ENCODE results near the gene RCAN1.

RCAN1 gene

DNA sequence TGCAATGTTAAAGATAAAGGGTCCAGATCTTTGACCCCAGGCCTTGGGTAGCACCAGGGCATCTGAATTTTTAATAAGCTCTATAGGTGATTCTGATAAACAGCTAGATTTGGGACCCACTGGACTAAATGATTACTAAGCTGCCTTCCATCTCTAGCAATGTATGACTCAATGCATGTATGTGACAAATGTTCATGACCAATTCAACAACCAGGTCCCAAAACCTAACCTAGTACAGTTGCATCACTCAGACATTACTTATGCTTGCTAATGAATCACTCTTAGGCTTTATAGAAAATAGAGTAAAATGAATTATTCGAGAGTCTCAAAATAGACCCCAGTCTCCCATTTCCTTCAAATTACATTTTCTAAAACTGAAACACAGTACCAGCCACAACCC lies 35.5 kb downstream of the RCAN1 start:
- peak; percentile 44 to 88 for DNase-seq
- no peak overlapping the region for H2BK5ac ChIP-seq (ENCODE audit: low read depth, low read length, poor library complexity)

DNA sequence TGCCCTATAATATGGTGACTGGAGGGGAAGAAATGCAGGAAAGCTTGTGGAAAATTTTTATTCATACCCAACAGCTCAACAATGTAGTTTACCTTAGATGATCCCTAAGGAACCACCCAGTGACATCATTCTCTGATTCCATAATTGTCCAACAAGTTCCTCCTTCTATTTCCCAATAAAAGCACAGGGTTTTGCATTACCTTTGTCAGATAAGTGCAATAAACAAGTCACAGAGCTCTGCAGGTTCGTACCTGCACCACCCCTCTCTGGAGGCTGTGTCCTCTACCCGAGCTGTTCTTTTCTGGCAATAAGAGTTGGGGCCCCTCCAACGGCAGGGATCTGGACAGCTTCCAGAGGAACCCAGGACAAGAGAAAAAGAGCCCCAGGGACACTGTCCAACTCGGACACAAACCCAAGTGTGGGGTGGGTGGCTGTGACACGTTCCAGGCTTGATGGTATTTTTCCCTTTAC lies 38.8 kb downstream of the RCAN1 start:
- no peaks in the 10 kb centered on the region for H3K9me3 ChIP-seq (ENCODE audit: insufficient read depth, low read depth, low read length)
- no CpG with 5 or more reads among the region's 5 CpGs for WGBS (ENCODE audit: extremely low coverage, insufficient coverage, insufficient read length)
- H3K23ac ChIP-seq (ENCODE audit: low read length): no peak overlapping the region

More for the DNA sequence above, 35.5 kb downstream of the RCAN1 start:
- no peak overlapping the region for H3K4me2 ChIP-seq (ENCODE audit: low read length)
- H3K27me3 ChIP-seq (ENCODE audit: insufficient read depth, low read length): no peaks in the 10 kb centered on the region
- no peaks in the 10 kb centered on the region for H3K79me2 ChIP-seq (ENCODE audit: control insufficient read depth, insufficient read depth, low read length, poor library complexity)
- H3K36me3 ChIP-seq (ENCODE audit: control insufficient read depth in 1 of 2, insufficient read depth in 2 of 2, low read length in 2 of 2): no peaks in the 10 kb centered on the region
- H3K14ac ChIP-seq (ENCODE audit: low read length): no peak overlapping the region
- H3K79me1 ChIP-seq (ENCODE audit: low read length): peaks cover 4% of the 10 kb centered on the region
- H4K8ac ChIP-seq (ENCODE audit: low read depth, low read length): no peak overlapping the region
- H2AK5ac ChIP-seq (ENCODE audit: low read length): no peak overlapping the region
- H3K4me1 ChIP-seq (ENCODE audit: control insufficient read depth in 1 of 2, insufficient read depth in 2 of 2, low read length in 2 of 2): peaks cover 4 to 7% of the 10 kb centered on the region in 2 experiments
- no peak overlapping the region for H4K91ac ChIP-seq (ENCODE audit: low read depth, low read length)
- no peak overlapping the region for H3K4ac ChIP-seq (ENCODE audit: low read depth, low read length)
- no peak overlapping the region for H3K4me3 ChIP-seq (ENCODE audit: low read depth, low read length)
- no peak overlapping the region for H3K23ac ChIP-seq (ENCODE audit: low read length)
- H4K12ac ChIP-seq (ENCODE audit: low read depth, low read length): no peak overlapping the region
- H2BK120ac ChIP-seq (ENCODE audit: insufficient read depth, low read length, poor library complexity): no peak overlapping the region
- H2AFZ ChIP-seq (ENCODE audit: insufficient read depth, low read length, poor library complexity): no peak overlapping the region
- whole genome bisulfite sequencing (ENCODE audit: extremely low coverage, insufficient coverage, insufficient read length): no CpG with 5 or more reads among the region's 1 CpG
- no peak overlapping the region for H3K18ac ChIP-seq (ENCODE audit: low read length)
- H3K9me3 ChIP-seq (ENCODE audit: insufficient read depth, low read depth, low read length): no peaks in the 10 kb centered on the region
- no peak overlapping the region for H2BK12ac ChIP-seq (ENCODE audit: low read length)
- H3K9ac ChIP-seq (ENCODE audit: low read length): no peak overlapping the region
- no peak overlapping the region for H3K27ac ChIP-seq (ENCODE audit: low read depth, low read length)

DNA sequence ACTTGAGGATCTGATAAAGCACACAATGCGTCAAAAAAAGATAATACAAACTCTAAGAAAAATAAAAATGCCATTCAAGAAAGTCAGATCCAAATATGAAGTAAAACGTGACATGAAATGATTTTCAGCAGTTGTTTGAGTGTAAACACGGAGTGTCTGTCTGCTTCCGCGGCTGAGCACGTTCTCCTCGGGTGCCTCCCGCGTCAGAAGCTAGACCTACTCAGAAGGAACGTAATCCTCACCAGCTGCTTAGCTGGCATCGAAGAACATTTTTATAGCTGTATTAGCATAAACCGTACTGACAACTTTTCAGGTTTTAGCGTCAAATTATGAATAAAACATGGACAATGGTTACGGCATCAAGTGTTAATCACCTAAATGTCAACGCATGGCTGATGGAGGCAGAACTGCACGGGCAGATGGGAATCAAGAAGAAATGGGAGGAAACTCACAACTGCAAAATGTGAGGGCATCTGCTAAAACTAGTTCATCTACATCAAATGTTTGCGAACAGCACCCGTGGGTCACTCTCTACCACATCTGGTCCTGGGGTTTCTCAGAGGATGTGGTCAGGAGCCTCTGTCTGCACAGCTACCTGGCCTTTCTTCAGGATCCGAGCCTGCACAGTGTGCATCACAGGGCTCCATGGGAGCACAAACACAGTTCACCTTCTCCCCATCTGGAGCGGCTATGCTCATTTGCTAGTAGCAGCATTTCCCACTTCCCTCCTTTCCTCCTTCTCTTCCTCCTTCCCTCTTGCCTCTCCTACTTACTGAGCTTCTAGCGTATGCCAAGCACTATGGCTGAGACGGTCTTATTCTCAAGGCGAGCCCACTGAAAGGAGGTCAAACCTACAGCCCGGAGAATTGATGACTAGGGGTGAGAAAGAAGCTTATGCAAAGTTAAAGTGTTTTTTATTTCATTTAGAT lies 40.0 kb downstream of the RCAN1 start:
- Histone ChIP-seq H3K9me3 (ENCODE audit: insufficient read depth, low read depth, low read length) (no peaks in the 10 kb centered on the region), H2BK12ac (ENCODE audit: low read length) (no peak overlapping the region), H2AK5ac (ENCODE audit: low read length) (no peak overlapping the region), H2AFZ (ENCODE audit: insufficient read depth, low read length, poor library complexity) (no peak overlapping the region), H3K9ac (ENCODE audit: low read length) (no peak overlapping the region), H4K12ac (ENCODE audit: low read depth, low read length) (no peak overlapping the region), H3K27me3 (ENCODE audit: insufficient read depth, low read length) (no peaks in the 10 kb centered on the region), H3K4me3 (ENCODE audit: low read depth, low read length) (no peak overlapping the region), H3K4me1 (ENCODE audit: control insufficient read depth in 1 of 2, insufficient read depth in 2 of 2, low read length in 2 of 2) (peaks cover 4 to 5% of the 10 kb centered on the region in 2 experiments), H3K14ac (ENCODE audit: low read length) (no peak overlapping the region), H3K18ac (ENCODE audit: low read length) (no peak overlapping the region), H3K36me3 (ENCODE audit: control insufficient read depth in 1 of 2, insufficient read depth in 2 of 2, low read length in 2 of 2) (no peaks in the 10 kb centered on the region), H3K79me2 (ENCODE audit: control insufficient read depth, insufficient read depth, low read length, poor library complexity) (no peaks in the 10 kb centered on the region), H3K79me1 (ENCODE audit: low read length) (no peaks in the 10 kb centered on the region), H3K4me2 (ENCODE audit: low read length) (no peak overlapping the region), H2BK5ac (ENCODE audit: low read depth, low read length, poor library complexity) (no peak overlapping the region), H4K8ac (ENCODE audit: low read depth, low read length) (no peak overlapping the region), H3K27ac (ENCODE audit: low read depth, low read length) (no peak overlapping the region), H4K91ac (ENCODE audit: low read depth, low read length) (no peak overlapping the region), H3K23ac (ENCODE audit: low read length) (no peak overlapping the region), H3K4ac (ENCODE audit: low read depth, low read length) (no peak overlapping the region), H2BK120ac (ENCODE audit: insufficient read depth, low read length, poor library complexity) (no peak overlapping the region)
- WGBS (ENCODE audit: extremely low coverage, insufficient coverage, insufficient read length): no CpG with 5 or more reads among the region's 24 CpGs
- peak; percentile 61 to 87 for DNase-seq

More for the DNA sequence above, 38.8 kb downstream of the RCAN1 start:
- H3K27ac ChIP-seq (ENCODE audit: low read depth, low read length): no peak overlapping the region
- H2BK12ac ChIP-seq (ENCODE audit: low read length): no peak overlapping the region
- H3K79me2 ChIP-seq (ENCODE audit: control insufficient read depth, insufficient read depth, low read length, poor library complexity): no peaks in the 10 kb centered on the region
- no peaks in the 10 kb centered on the region for H3K27me3 ChIP-seq (ENCODE audit: insufficient read depth, low read length)
- no peak overlapping the region for H3K4me2 ChIP-seq (ENCODE audit: low read length)
- H2AK5ac ChIP-seq (ENCODE audit: low read length): no peak overlapping the region
- H3K14ac ChIP-seq (ENCODE audit: low read length): no peak overlapping the region
- H3K4ac ChIP-seq (ENCODE audit: low read depth, low read length): no peak overlapping the region
- no peak overlapping the region for H2AFZ ChIP-seq (ENCODE audit: insufficient read depth, low read length, poor library complexity)
- no peaks in the 10 kb centered on the region for H3K79me1 ChIP-seq (ENCODE audit: low read length)
- no peaks in the 10 kb centered on the region for H3K36me3 ChIP-seq (ENCODE audit: control insufficient read depth in 1 of 2, insufficient read depth in 2 of 2, low read length in 2 of 2)
- H3K18ac ChIP-seq (ENCODE audit: low read length): no peak overlapping the region
- no peak overlapping the region for H3K9ac ChIP-seq (ENCODE audit: low read length)
- no peak overlapping the region for H3K4me3 ChIP-seq (ENCODE audit: low read depth, low read length)
- no peak overlapping the region for H2BK120ac ChIP-seq (ENCODE audit: insufficient read depth, low read length, poor library complexity)
- H3K4me1 ChIP-seq (ENCODE audit: control insufficient read depth in 1 of 2, insufficient read depth in 2 of 2, low read length in 2 of 2): peaks cover 4 to 5% of the 10 kb centered on the region in 2 experiments
- no peak overlapping the region for H4K91ac ChIP-seq (ENCODE audit: low read depth, low read length)
- H2BK5ac ChIP-seq (ENCODE audit: low read depth, low read length, poor library complexity): no peak overlapping the region
- H4K12ac ChIP-seq (ENCODE audit: low read depth, low read length): no peak overlapping the region
- peak; percentile 50 to 91 for DNase-seq
- no peak overlapping the region for H4K8ac ChIP-seq (ENCODE audit: low read depth, low read length)

DNA sequence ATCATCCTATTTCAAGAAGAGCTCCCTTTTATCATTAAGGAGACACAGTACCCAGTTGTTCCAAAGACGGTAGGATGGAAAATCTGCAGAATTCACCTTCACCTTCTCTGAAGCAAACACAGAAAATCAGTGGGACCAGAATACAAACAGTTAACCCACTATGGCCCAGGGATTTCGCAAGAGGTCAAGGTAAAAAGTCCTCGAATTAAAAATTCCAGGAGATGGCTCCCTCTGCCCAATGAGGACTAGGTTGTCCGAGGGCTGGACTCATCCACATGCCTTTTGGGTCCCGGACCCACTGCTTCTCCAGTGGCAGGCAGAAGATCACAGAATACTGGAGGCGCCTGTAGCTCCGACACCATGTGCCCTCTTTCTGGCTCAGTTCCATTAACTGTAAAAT lies 42.9 kb downstream of the RCAN1 start:
- Histone ChIP-seq H3K9ac (ENCODE audit: low read length) (no peak overlapping the region), H2BK5ac (ENCODE audit: low read depth, low read length, poor library complexity) (no peak overlapping the region), H2AFZ (ENCODE audit: insufficient read depth, low read length, poor library complexity) (no peak overlapping the region), H3K27me3 (ENCODE audit: insufficient read depth, low read length) (no peaks in the 10 kb centered on the region), H3K79me1 (ENCODE audit: low read length) (no peaks in the 10 kb centered on the region), H3K4ac (ENCODE audit: low read depth, low read length) (no peak overlapping the region), H3K4me3 (ENCODE audit: low read depth, low read length) (no peak overlapping the region), H4K91ac (ENCODE audit: low read depth, low read length) (no peak overlapping the region), H4K12ac (ENCODE audit: low read depth, low read length) (no peak overlapping the region), H3K27ac (ENCODE audit: low read depth, low read length) (no peak overlapping the region), H2BK120ac (ENCODE audit: insufficient read depth, low read length, poor library complexity) (no peak overlapping the region), H3K36me3 (ENCODE audit: control insufficient read depth in 1 of 2, insufficient read depth in 2 of 2, low read length in 2 of 2) (no peaks in the 10 kb centered on the region), H3K23ac (ENCODE audit: low read length) (no peak overlapping the region), H2BK12ac (ENCODE audit: low read length) (no peak overlapping the region), H3K9me3 (ENCODE audit: insufficient read depth, low read depth, low read length) (no peaks in the 10 kb centered on the region), H3K14ac (ENCODE audit: low read length) (no peak overlapping the region), H3K18ac (ENCODE audit: low read length) (no peak overlapping the region), H3K4me1 (ENCODE audit: control insufficient read depth in 1 of 2, insufficient read depth in 2 of 2, low read length in 2 of 2) (peaks cover 9 to 11% of the 10 kb centered on the region in 2 experiments), H2AK5ac (ENCODE audit: low read length) (no peak overlapping the region), H3K4me2 (ENCODE audit: low read length) (no peak overlapping the region), H3K79me2 (ENCODE audit: control insufficient read depth, insufficient read depth, low read length, poor library complexity) (no peaks in the 10 kb centered on the region), H4K8ac (ENCODE audit: low read depth, low read length) (no peak overlapping the region)
- no peak for DNase-seq
- WGBS (ENCODE audit: extremely low coverage, insufficient coverage, insufficient read length): no CpG with 5 or more reads among the region's 7 CpGs

Data from trophoblast cell (in vitro differentiated cells and primary cell).